GM12891 (cell line): Measurements from ENCODE around the gene MAGI1.

Experiments used
- POLR2A ChIP-seq: IDR thresholded peaks from 2 replicates; pipeline ENCODE4 v1.6.1; 2011; ENCODE audit warnings: low read depth, low read length, control low read depth
- POLR2AphosphoS5 ChIP-seq: IDR thresholded peaks from 2 replicates; pipeline ENCODE4 v1.6.1; 2011; ENCODE audit warnings: low read depth, low read length, control low read depth
- TAF1 ChIP-seq: IDR thresholded peaks from 2 replicates; pipeline ENCODE4 v1.6.1; 2011; ENCODE audit warnings: low read depth, low read length, control low read depth

GRCh38 chr3:65746848-65747247 is 291.9 kb downstream of the MAGI1 start:
- TF ChIP-seq POLR2A (no peak), POLR2AphosphoS5 (no peak), TAF1 (no peak)
